H1 (cell line): ENCODE data around the gene AGBL1. TPM values are rescaled to one million over a fixed set of nuclear protein-coding genes. Genes with fewer than 3 reads are reported as not detected.

ENCODE experiments used
- CTCF ChIA-PET: fragments of 300-600 bp; sonication (Branson Sonifier 250); formaldehyde crosslinking; loops from one replicate; lab custom pipeline; 2021; ENCODE audit not compliant: partially characterized antibody; lab: Charles Lee
- POLR2A ChIA-PET: fragments of 300-600 bp; sonication (Branson Sonifier 250); formaldehyde crosslinking; loops from one replicate; lab custom pipeline; 2021; ENCODE audit warnings: inconsistent platforms; ENCODE audit not compliant: partially characterized antibody; lab: Charles Lee
- DNase-seq, 2 experiments: peaks; one replicate each; pipeline versions ENCODE4 v3.0.0 to v3.0.0-alpha.2; 2010 to 2022; ENCODE audit warnings: low spot score in 2 of 2, low read depth in 1 of 2, mixed read lengths in 1 of 2
- FAIRE-seq: peaks from 2 replicates; lab custom pipeline; 2011; peaks lifted over from hg19 to GRCh38; lab: Jason Lieb, UNC
- H2AFZ ChIP-seq: 2 replicates; pipeline ENCODE4 v1.8.1; 2012; ENCODE audit warnings: low read length, inconsistent platforms
- H2AK5ac ChIP-seq: 2 replicates; pipeline ENCODE4 v1.6.1; 2013; ENCODE audit warnings: low read depth, low read length
- H2BK120ac ChIP-seq: replicated peaks from 2 replicates; pipeline ENCODE3; 2013; ENCODE audit warnings: low read depth, low read length, inconsistent platforms
- H2BK12ac ChIP-seq: 2 replicates; pipeline ENCODE4 v1.6.1; 2013; ENCODE audit warnings: low read depth, low read length
- H2BK15ac ChIP-seq: 2 replicates; pipeline ENCODE4 v1.6.1; 2013; ENCODE audit warnings: low read length
- H2BK20ac ChIP-seq: 2 replicates; pipeline ENCODE4 v1.6.1; 2013; ENCODE audit warnings: low read length
- H2BK5ac ChIP-seq: 2 replicates; pipeline ENCODE4 v1.6.1; 2013; ENCODE audit warnings: low read depth, low read length
- H3K14ac ChIP-seq: 2 replicates; pipeline ENCODE4 v1.6.1; 2013; ENCODE audit warnings: inconsistent platforms; ENCODE audit not compliant: insufficient read length
- H3K18ac ChIP-seq: 2 replicates; pipeline ENCODE4 v1.6.1; 2013; ENCODE audit warnings: low read length; ENCODE audit errors: extremely low read depth
- H3K23ac ChIP-seq: 2 replicates; pipeline ENCODE4 v1.6.1; 2013; ENCODE audit warnings: inconsistent platforms; ENCODE audit not compliant: insufficient read length
- H3K23me2 ChIP-seq: 2 replicates; pipeline ENCODE4 v1.6.1; 2013; ENCODE audit warnings: low read depth, low read length
- H3K27ac ChIP-seq: 2 replicates; pipeline ENCODE4 v1.6.1; 2011; ENCODE audit warnings: low read depth, low read length, inconsistent platforms
- H3K27me3 ChIP-seq, 4 experiments: replicated peaks in 1 of 4; 1 replicate in 1 of 4; 2 replicates in 3 of 4; pipeline versions ENCODE4 v1.6.1 to v1.8.1; 2011 to 2013; ENCODE audit warnings: low read length in 3 of 4, mild to moderate bottlenecking in 3 of 4, inconsistent platforms in 2 of 4, mixed read lengths in 2 of 4, moderate library complexity in 1 of 4; ENCODE audit not compliant: control insufficient read depth in 3 of 4, insufficient read depth in 3 of 4; ENCODE audit errors: extremely low read depth in 1 of 4
- H3K36me3 ChIP-seq, 4 experiments: 2 replicates each; pipeline versions ENCODE4 v1.6.1 to v1.8.1; 2011 to 2013; ENCODE audit warnings: mild to moderate bottlenecking in 4 of 4, low read length in 3 of 4, moderate library complexity in 2 of 4, control low read depth in 1 of 4, inconsistent platforms in 1 of 4; ENCODE audit not compliant: insufficient read depth in 4 of 4, control insufficient read depth in 2 of 4
- H3K4ac ChIP-seq: replicated peaks from 2 replicates; pipeline ENCODE3; 2013; ENCODE audit warnings: low read length, low read depth, mixed read lengths, inconsistent platforms; ENCODE audit not compliant: insufficient read length
- H3K4me1 ChIP-seq, 4 experiments: replicated peaks in 1 of 4; 1 replicate in 1 of 4; 2 replicates in 3 of 4; pipeline versions ENCODE4 v1.6.1 to v1.8.1; 2011 to 2013; ENCODE audit warnings: low read length in 3 of 4, inconsistent platforms in 2 of 4, mixed read lengths in 1 of 4; ENCODE audit not compliant: insufficient read depth in 4 of 4, control insufficient read depth in 3 of 4
- H3K4me2 ChIP-seq, 2 experiments: 2 replicates each; pipeline versions ENCODE4 v1.6.1 to v1.8.1; 2011 to 2013; ENCODE audit warnings: low read depth in 2 of 2, low read length in 2 of 2, control low read depth in 1 of 2, inconsistent platforms in 1 of 2, mild to moderate bottlenecking in 1 of 2; ENCODE audit not compliant: insufficient read depth in 1 of 2
- H3K4me3 ChIP-seq, 4 experiments: fragments of 200-600, 300-600 bp in 1 of 4; sonication (generic), shearing (Covaris generic), sonication (Bioruptor Twin) in 1 of 4; 2 replicates each; pipeline versions ENCODE4 v1.5.1 to v1.8.1; 2011 to 2016; ENCODE audit warnings: low read length in 4 of 4, low read depth in 3 of 4, control low read depth in 2 of 4, inconsistent platforms in 2 of 4, mild to moderate bottlenecking in 2 of 4, mixed read lengths in 1 of 4, moderate library complexity in 1 of 4; ENCODE audit not compliant: insufficient read depth in 2 of 4; ENCODE audit errors: extremely low read depth in 1 of 4
- H3K56ac ChIP-seq: replicated peaks from 2 replicates; pipeline ENCODE3; 2013; ENCODE audit warnings: low read depth, mild to moderate bottlenecking, mixed read lengths, low read length, inconsistent platforms; ENCODE audit not compliant: insufficient read length
- H3K79me1 ChIP-seq: 2 replicates; pipeline ENCODE4 v1.6.1; 2013; ENCODE audit warnings: low read depth, low read length, control low read depth
- H3K79me2 ChIP-seq, 2 experiments: 2 replicates each; pipeline versions ENCODE4 v1.6.1 to v1.8.1; 2012 to 2013; ENCODE audit warnings: low read length in 2 of 2, mild to moderate bottlenecking in 2 of 2, inconsistent platforms in 1 of 2; ENCODE audit not compliant: insufficient read depth in 2 of 2, control insufficient read depth in 1 of 2
- H3K9ac ChIP-seq, 4 experiments: replicated peaks in 1 of 4; 1 replicate in 1 of 4; 2 replicates in 3 of 4; pipeline versions ENCODE4 v1.6.1 to v1.8.1; 2011 to 2013; ENCODE audit warnings: low read depth in 3 of 4, low read length in 3 of 4, control low read depth in 2 of 4, mild to moderate bottlenecking in 2 of 4, moderate library complexity in 2 of 4, inconsistent platforms in 1 of 4; ENCODE audit errors: extremely low read depth in 1 of 4
- H3K9me3 ChIP-seq, 2 experiments: 2 replicates each; pipeline versions ENCODE4 v1.6.1 to v1.8.1; 2012 to 2013; ENCODE audit warnings: mild to moderate bottlenecking in 2 of 2, moderate library complexity in 2 of 2, control low read depth in 1 of 2, inconsistent platforms in 1 of 2, low read depth in 1 of 2, low read length in 1 of 2, mixed read lengths in 1 of 2; ENCODE audit not compliant: insufficient read depth in 2 of 2
- H4K20me1 ChIP-seq, 2 experiments: replicated peaks in 1 of 2; 2 replicates each; pipeline versions ENCODE3 to v1.8.1; 2011 to 2013; ENCODE audit warnings: inconsistent platforms in 2 of 2, low read length in 2 of 2, mild to moderate bottlenecking in 1 of 2; ENCODE audit not compliant: insufficient read depth in 2 of 2, control insufficient read depth in 1 of 2
- H4K5ac ChIP-seq: 2 replicates; pipeline ENCODE4 v1.6.1; 2013; ENCODE audit warnings: low read length, low read depth, mixed read lengths, inconsistent platforms; ENCODE audit not compliant: insufficient read length
- H4K8ac ChIP-seq: 2 replicates; pipeline ENCODE4 v1.8.0; 2013; ENCODE audit warnings: mild to moderate bottlenecking, moderate library complexity, low read length, inconsistent platforms; ENCODE audit not compliant: insufficient read depth; ENCODE audit errors: extremely low read depth
- H4K91ac ChIP-seq: replicated peaks from 2 replicates; pipeline ENCODE3; 2013; ENCODE audit warnings: low read length, mixed read lengths, inconsistent platforms; ENCODE audit not compliant: insufficient read length
- ASH2L ChIP-seq: fragments of 200-600, 300-600 bp; sonication (generic); IDR thresholded peaks from one replicate; pipeline ENCODE4 v1.7.1; 2017; ENCODE audit warnings: low read length
- E2F6 ChIP-seq: IDR thresholded peaks from 2 replicates; pipeline ENCODE4 v1.6.1; 2012; ENCODE audit warnings: inconsistent platforms
- EGR1 ChIP-seq: IDR thresholded peaks from 2 replicates; pipeline ENCODE4 v1.6.1; 2011; ENCODE audit warnings: low read depth, low read length, borderline replicate concordance
- JUN ChIP-seq: IDR thresholded peaks from 2 replicates; pipeline ENCODE4 v1.6.1; 2011; ENCODE audit warnings: low read depth, mild to moderate bottlenecking, improper control_type of control experiment, low read length
- KDM4A ChIP-seq: IDR thresholded peaks from one replicate; pipeline ENCODE4 v1.7.1; 2012; ENCODE audit warnings: low read depth, mild to moderate bottlenecking, moderate library complexity, low read length, inconsistent platforms; ENCODE audit not compliant: severe bottlenecking
- PHF8 ChIP-seq: fragments of 200-600 bp; sonication (generic); conservative IDR thresholded peaks from 2 replicates; pipeline ENCODE4 v1.7.1; 2012; ENCODE audit warnings: low read depth, mild to moderate bottlenecking, inconsistent platforms, low read length, moderate library complexity
- RFX5 ChIP-seq: IDR thresholded peaks from 2 replicates; pipeline ENCODE4 v1.6.1; 2011; ENCODE audit warnings: low read depth, low read length, improper control_type of control experiment, borderline replicate concordance
- TBP ChIP-seq: IDR thresholded peaks from 2 replicates; pipeline ENCODE4 v1.6.1; 2011; ENCODE audit warnings: low read depth, low read length, improper control_type of control experiment
- YY1 ChIP-seq: IDR thresholded peaks from 2 replicates; pipeline ENCODE4 v1.6.1; 2011; ENCODE audit warnings: low read depth, mild to moderate bottlenecking, low read length
- WGBS, 2 experiments: shearing (Covaris generic) in 1 of 2; methylation state at CpG; one replicate each; pipeline versions ENCODE4 v1.1.6 to v1.1.7; 2013 to 2015; ENCODE audit warnings: low lambda C conversion rate in 2 of 2, mixed read lengths in 2 of 2, inconsistent platforms in 1 of 2, low coverage in 1 of 2, missing lambda C conversion rate in 1 of 2; ENCODE audit not compliant: insufficient replicate concordance in 2 of 2, insufficient coverage in 1 of 2, insufficient read length in 1 of 2; ENCODE audit errors: extremely low coverage in 1 of 2, missing lambda C conversion rate in 1 of 2; 5-methylcytosine and 5-hydroxymethylcytosine counted together
- polyA plus RNA-seq, 7 experiments: library from polyadenylated mRNA; depleted of rRNA in 3 of 7; stranded (reverse) in 5 of 7; unstranded in 2 of 7; fragments of >200 nt in 5 of 7; fragments of 200-250 nt in 2 of 7; gene quantifications; 1 replicate in 5 of 7; 2 replicates in 1 of 7; 4 replicates in 1 of 7; pipeline versions ENCODE4 v1.2.1 to v1.2.3, GENCODE V29; 2011 to 2013; ENCODE audit warnings: missing spikeins in 2 of 7, mixed read lengths in 2 of 7
- total RNA-seq: library from RNA; stranded (reverse); fragmentation: NEBNext Ultra II Directional; extraction: Animal tissue kit (Norgen Biotek cat#: 25700); gene quantifications from 2 replicates; pipeline ENCODE4 v1.2.1, GENCODE V29; 2021

Gene AGBL1
- total and polyA plus RNA-seq, 2 of the 8 experiments (the other 6 are each of a cell fraction or from before 2014, with no cell fraction given) = not detected

GRCh38 chr15:86917361-86917671 is 837.6 kb downstream of the AGBL1 start:
- H3K14ac ChIP-seq = no peak overlapping the region
- no peaks in the 10 kb centered on the region for H4K20me1 ChIP-seq
- no peak for TF ChIP-seq YY1
- TF ChIP-seq E2F6 = no peak
- no peak for TF ChIP-seq EGR1
- no peak for TF ChIP-seq PHF8
- no peak for TF ChIP-seq ASH2L
- TF ChIP-seq RFX5 = no peak
- no peak for TF ChIP-seq KDM4A
- no peak for TF ChIP-seq JUN
- TF ChIP-seq TBP = no peak
- TF ChIP-seq, all 59 proteins: peak for 0
- DNase-seq = no peak
- FAIRE-seq = no peak
- no peak overlapping the region for H2AK5ac ChIP-seq
- H3K79me1 ChIP-seq = no peaks in the 10 kb centered on the region
- H3K27me3 ChIP-seq = no peaks in the 10 kb centered on the region; a peak in 1 of 7 replicates
- H3K56ac ChIP-seq = no peak overlapping the region
- no peaks in the 10 kb centered on the region for H3K36me3 ChIP-seq
- no peak overlapping the region for H4K8ac ChIP-seq
- H2BK20ac ChIP-seq = no peak overlapping the region
- CTCF ChIA-PET = no interaction called here
- H3K23me2 ChIP-seq = no peaks in the 10 kb centered on the region
- H3K9me3 ChIP-seq = no peaks in the 10 kb centered on the region
- POLR2A ChIA-PET = no interaction called here
- H2BK5ac ChIP-seq = no peak overlapping the region; the same call in 1 of the 2 replicates
- no peak overlapping the region for H4K91ac ChIP-seq
- H2BK120ac ChIP-seq = no peak overlapping the region
- H2BK12ac ChIP-seq = no peak overlapping the region
- no peak overlapping the region for H3K4ac ChIP-seq
- H3K27ac ChIP-seq = no peak overlapping the region
- no peak overlapping the region for H3K9ac ChIP-seq
- no peak overlapping the region for H3K23ac ChIP-seq
- 0 out of 2 replicates have a peak overlapping the region, but pooled peaks have one; percentile 33 for H2AFZ ChIP-seq
- no peak overlapping the region for H3K4me3 ChIP-seq
- 82% methylated on average over 5 of the region's 5 CpGs; no CpG with 5 or more reads in 1 of the 2 experiments for WGBS, 2 experiments
- no peak overlapping the region for H3K4me2 ChIP-seq
- H2BK15ac ChIP-seq = no peak overlapping the region
- H3K18ac ChIP-seq = no peak overlapping the region
- peaks cover 0 to 15% (median 6%) of the 10 kb centered on the region in 4 experiments; a peak in 5 of 7 replicates for H3K4me1 ChIP-seq
- H4K5ac ChIP-seq = no peak overlapping the region
- H3K79me2 ChIP-seq = no peaks in the 10 kb centered on the region
